NCI-H1417 treated with DMSO at 0.1 percent for 48 hours (cell line): ENCODE data around the gene PTPN14.

Experiments
- DNase-seq: peaks from one replicate; lab custom pipeline; 2025; lab: John Stamatoyannopoulos, UW

Gene PTPN14

GRCh38 chr1:214429951-214430770 lies 121.2 kb downstream of the PTPN14 start:
- DNase-seq: no peak

DNA sequence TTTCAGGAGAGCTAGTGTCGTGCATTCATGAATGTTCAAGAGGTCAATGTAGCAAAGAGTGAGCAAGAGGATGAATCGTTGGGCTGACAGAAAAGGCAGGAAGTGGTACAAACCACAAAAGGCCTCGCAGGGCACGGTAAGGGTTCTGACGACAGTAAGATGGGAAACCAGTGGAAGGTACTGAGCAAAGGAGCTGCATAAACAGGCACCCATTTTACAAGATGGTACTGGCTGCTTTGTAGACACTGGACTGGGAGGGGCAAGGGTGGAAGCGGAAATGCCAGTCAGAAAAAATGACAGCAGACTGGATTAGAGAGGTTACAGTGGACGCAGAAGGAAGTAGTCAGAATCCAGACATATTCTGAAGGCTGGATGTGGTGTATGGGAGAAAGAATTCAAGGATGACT lies 123.5 kb downstream of the PTPN14 start:
- DNase-seq: no peak

DNA sequence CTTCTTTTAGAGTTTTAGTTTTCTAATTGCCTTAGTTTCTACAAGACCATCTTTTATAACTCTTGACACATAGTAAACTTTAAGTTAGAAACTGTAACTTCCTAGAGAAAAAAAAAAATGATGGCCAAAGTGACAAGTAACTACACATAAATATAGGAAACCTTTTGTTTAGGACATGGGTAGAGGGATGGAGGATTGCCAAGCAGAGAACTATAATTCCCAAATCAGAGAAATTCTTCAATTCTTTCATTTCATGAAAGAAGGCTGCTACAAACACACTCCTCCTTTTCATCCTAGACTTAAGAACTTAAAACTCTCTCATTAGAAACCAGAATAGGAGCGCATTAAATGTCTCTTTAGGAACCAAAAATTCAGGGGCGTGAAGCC lies 125.0 kb downstream of the PTPN14 start:
- DNase-seq: no peak

GRCh38 chr1:214425716-214426425 lies 125.5 kb downstream of the PTPN14 start:
- no peak for DNase-seq

GRCh38 chr1:214425101-214425500 lies 126.3 kb downstream of the PTPN14 start:
- no peak for DNase-seq

- no peak for DNase-seq
These were observed 128.4 kb downstream of the PTPN14 start for GRCh38 chr1:214423045-214423444.

- no peak for DNase-seq
These were observed 129.2 kb downstream of the PTPN14 start for GRCh38 chr1:214422137-214422671.

GRCh38 chr1:214420833-214421232 lies 130.6 kb downstream of the PTPN14 start:
- no peak for DNase-seq

DNA sequence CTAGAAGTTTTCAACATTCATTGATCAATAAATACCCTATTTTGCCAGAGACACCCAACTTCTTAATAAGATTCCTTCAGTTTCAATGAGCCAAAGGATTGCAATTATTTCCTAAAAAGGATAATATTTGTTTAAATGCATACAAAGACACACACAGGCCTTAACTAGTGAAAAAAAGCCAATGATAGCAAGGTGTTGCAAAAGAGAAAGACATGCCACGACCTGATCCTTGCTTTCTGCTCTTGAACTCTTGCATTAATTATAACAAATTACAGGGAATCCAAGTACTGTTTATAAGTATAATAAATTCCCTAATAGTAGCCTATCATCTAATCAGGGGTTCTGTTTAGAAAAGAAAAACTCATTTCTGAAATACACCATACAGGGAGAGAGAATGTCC lies 131.1 kb downstream of the PTPN14 start:
- no peak for DNase-seq

DNA sequence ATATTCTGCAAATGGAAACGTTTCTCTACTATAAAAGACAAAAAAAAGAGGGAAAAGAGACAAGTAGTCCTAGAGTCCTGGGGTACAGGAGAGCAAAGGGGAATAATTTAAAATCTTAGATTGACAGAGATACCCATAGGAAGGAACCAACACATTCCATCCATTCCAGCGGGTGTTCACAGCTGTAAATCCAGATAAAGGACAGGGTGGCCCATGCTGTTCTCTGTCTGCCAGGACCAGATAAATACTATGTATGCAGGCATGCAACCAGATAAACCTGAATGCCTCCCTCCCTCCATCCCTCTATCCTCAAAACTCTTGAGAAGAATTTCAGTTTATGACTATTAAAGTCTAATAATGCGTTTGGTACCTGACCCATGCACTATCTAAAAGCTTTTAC lies 131.8 kb downstream of the PTPN14 start:
- no peak for DNase-seq

DNA sequence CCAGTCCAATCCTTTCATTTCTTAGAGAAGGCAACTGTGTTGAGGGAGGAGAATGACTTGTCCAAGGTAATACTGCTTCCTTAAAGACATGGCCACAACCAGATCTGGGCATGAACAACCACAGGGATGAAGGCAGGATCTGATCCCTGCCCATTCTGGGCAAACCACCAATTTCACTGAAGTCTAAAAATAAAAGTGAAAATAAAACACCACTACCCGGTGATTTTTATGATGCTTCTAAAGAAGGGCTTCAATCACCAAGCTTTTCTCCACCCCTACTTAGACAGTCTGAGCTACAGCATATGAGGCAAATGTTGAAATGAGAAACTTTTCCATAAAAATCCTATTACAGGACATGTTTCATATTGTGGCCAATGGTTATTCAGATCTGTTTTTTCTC lies 133.0 kb downstream of the PTPN14 start:
- no peak for DNase-seq

- no peak for DNase-seq
These were observed 133.7 kb downstream of the PTPN14 start for GRCh38 chr1:214417545-214418210.

GRCh38 chr1:214416858-214417257 lies 134.5 kb downstream of the PTPN14 start:
- no peak for DNase-seq

DNA sequence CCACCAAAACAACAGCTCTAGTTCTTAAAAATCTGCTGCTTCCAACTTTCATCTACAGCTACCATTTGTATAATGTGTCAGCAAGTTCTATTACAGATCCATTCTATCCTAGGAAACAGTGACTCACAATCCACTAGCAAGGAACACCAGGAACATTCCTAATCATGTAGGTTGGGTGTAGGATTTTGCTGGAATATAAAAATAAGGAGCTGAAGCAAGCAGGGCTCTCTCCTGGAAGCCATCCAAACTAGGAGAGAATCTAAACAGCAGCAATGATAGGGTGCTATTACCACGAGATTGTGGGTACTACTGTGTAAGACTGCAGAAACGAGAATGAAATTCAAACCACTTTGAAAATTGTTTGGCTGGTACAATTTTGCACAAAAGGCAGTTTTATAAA lies 135.0 kb downstream of the PTPN14 start:
- DNase-seq: no peak

DNA sequence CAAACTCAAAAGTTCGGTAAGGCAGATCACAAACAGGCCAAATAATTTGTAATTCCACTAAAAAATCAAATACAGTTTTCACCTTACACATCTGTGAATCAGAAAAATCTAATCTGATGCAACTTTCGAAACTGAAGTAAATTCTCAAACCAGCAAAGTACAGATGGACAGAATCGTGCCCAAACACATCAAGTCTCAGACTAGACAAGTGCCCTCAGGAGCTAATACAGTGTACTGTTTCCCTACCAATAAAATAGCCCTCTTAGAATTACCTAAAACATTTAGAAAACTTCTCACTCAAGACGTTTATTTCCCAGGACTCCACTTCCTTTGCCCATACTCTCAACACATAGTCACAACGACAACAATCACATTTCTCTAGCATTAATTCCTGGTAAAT lies 136.3 kb downstream of the PTPN14 start:
- DNase-seq: no peak

- DNase-seq: no peak
These were observed 136.7 kb downstream of the PTPN14 start for GRCh38 chr1:214414691-214415090.

DNA sequence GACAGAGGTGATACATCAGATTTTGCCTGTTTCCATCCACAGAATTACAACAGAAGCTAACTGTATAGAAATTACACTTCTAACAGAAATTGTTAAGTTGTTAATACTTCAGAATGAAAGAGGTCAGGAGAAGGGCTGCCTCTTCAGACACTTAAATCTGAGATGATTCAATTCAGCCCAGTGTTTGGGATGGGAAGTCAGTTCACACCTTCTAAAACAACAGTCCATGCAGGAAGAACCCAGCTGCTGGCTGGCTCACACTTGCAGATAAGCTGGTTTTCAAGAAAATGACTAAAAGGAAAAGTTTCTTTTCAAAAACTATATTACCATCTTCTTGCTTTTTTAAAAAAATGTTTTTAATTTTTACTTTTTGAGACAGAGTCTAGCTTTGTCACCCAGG lies 138.1 kb downstream of the PTPN14 start:
- no peak for DNase-seq

DNA sequence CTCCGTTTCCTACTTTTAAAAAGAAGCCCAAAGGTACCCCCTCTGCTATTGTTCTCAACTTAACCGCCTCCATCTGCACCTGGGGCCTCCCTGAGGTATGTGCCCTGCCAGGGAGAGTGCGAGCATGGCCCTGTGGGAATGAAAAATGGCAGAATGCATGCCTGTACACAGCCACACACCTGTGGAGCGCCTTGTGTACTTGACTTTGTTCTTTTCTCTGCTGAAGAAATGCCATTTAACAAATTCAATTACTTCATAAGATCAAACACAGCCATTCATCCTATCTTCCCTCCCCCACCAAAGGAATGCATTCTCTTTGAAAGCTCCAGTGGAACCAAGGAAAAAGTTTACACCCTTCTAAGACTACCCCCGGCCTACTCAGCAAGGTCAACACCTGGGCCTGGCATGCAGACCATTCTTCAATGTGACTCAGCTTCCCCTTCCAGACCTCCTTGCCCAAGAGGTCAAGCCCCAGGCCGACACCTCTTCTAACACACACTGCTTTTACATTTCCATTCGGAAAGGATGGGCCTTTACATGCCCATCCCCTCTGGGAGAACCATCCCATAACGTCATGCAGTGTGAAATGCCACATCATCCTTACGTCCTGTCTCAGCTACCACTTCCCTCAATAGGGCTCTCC lies 146.7 kb downstream of the PTPN14 start:
- DNase-seq: no peak

DNA sequence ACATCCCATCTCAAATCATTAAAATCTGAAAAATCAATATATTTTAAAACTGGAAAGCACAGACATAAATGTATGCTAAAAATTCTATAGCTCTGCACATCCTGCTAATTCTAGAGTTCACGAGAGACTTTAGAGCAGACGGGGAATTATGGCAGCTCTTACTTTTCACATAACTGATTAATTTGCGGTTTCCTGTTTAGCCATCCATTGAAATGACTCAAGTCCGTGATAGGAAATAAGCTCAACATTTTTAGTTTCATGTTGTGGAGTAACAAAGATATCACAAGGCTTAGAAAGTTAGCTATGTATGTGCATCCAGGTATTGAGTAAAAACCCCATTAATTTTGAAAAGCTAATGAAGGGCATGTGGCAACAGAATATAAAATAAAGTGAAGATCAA lies 147.2 kb downstream of the PTPN14 start:
- no peak for DNase-seq

- DNase-seq: no peak
These were observed 148.0 kb downstream of the PTPN14 start for GRCh38 chr1:214403431-214403830.

GRCh38 chr1:214402613-214403083 lies 148.8 kb downstream of the PTPN14 start:
- DNase-seq: no peak

GRCh38 chr1:214401666-214402065 lies 149.7 kb downstream of the PTPN14 start:
- DNase-seq: no peak
